SK-N-SH (cell line): Measurements from ENCODE around the gene DAGLA. TPM values are rescaled to one million over a fixed set of nuclear protein-coding genes. Genes with fewer than 3 reads are reported as not detected.

Experiments
- CTCF ChIA-PET: fragments of 300-600, 350-600 bp; formaldehyde crosslinking; extraction: SDS; loops from one replicate; lab custom pipeline; 2021; lab: Yijun Ruan, JAX
- POLR2A ChIA-PET: fragments of 350-600 bp; sonication (Branson Sonifier 250); formaldehyde crosslinking; extraction: SDS; loops from one replicate; lab custom pipeline; 2020; ENCODE audit warnings: antibody characterized with exemption, inconsistent platforms; lab: Yijun Ruan, JAX
- DNase-seq: peaks from one replicate; pipeline ENCODE4 v3.0.0; 2012
- H2AFZ ChIP-seq: fragments of 200-600 bp; sonication (generic); 2 replicates; pipeline ENCODE4 v1.8.1; 2016; ENCODE audit warnings: antibody characterized with exemption, mild to moderate bottlenecking, low read depth
- H3F3A ChIP-seq: fragments of 200-600 bp; sonication (generic); replicated peaks from 2 replicates; pipeline ENCODE3; 2016; ENCODE audit warnings: antibody characterized with exemption, mild to moderate bottlenecking; ENCODE audit not compliant: insufficient read depth
- H3K27ac ChIP-seq, 2 experiments: fragments of 200-500 bp in 1 of 2; fragments of 200-600 bp in 1 of 2; sonication (Bioruptor generic) in 1 of 2; sonication (generic), shearing (Covaris generic) in 1 of 2; 2 replicates each; pipeline versions ENCODE4 v1.5.1 to v1.6.1; 2014 to 2016; ENCODE audit warnings: low read depth in 2 of 2, inconsistent platforms in 1 of 2, low read length in 1 of 2, mild to moderate bottlenecking in 1 of 2, mixed read lengths in 1 of 2
- H3K27me3 ChIP-seq: fragments of 200-600 bp; sonication (generic), shearing (Covaris generic); 2 replicates; pipeline ENCODE4 v1.6.1; 2016; ENCODE audit warnings: mixed run types; ENCODE audit not compliant: insufficient read depth
- H3K36me3 ChIP-seq, 2 experiments: fragments of 200-500 bp in 1 of 2; fragments of 200-600 bp in 1 of 2; sonication (Bioruptor generic) in 1 of 2; sonication (generic) in 1 of 2; replicated peaks in 1 of 2; 2 replicates each; pipeline versions ENCODE3 to v1.5.1; 2014 to 2016; ENCODE audit warnings: low read length in 1 of 2, mild to moderate bottlenecking in 1 of 2; ENCODE audit not compliant: insufficient read depth in 2 of 2, control insufficient read depth in 1 of 2
- H3K4me1 ChIP-seq, 2 experiments: fragments of 200-500 bp in 1 of 2; fragments of 200-600 bp in 1 of 2; sonication (Bioruptor generic) in 1 of 2; sonication (generic), shearing (Covaris generic) in 1 of 2; 2 replicates each; pipeline versions ENCODE4 v1.5.1 to v1.6.1; 2014 to 2016; ENCODE audit warnings: low read depth in 1 of 2, low read length in 1 of 2, mixed run types in 1 of 2; ENCODE audit not compliant: insufficient read depth in 2 of 2, control insufficient read depth in 1 of 2
- H3K4me2 ChIP-seq: fragments of 200-600 bp; sonication (generic), shearing (Covaris generic); 2 replicates; pipeline ENCODE4 v1.6.1; 2017; ENCODE audit warnings: mixed run types
- H3K4me3 ChIP-seq, 2 experiments: fragments of 200-500 bp in 1 of 2; fragments of 200-600 bp in 1 of 2; sonication (Bioruptor generic) in 1 of 2; sonication (generic), shearing (Covaris generic) in 1 of 2; 2 replicates each; pipeline versions ENCODE4 v1.5.1 to v1.8.1; 2014 to 2016; ENCODE audit warnings: low read depth in 2 of 2, inconsistent platforms in 1 of 2, low read length in 1 of 2, mild to moderate bottlenecking in 1 of 2, mixed read lengths in 1 of 2, moderate library complexity in 1 of 2
- H3K79me2 ChIP-seq: fragments of 200-600 bp; sonication (generic); 2 replicates; pipeline ENCODE4 v1.8.1; 2017; ENCODE audit warnings: mild to moderate bottlenecking; ENCODE audit not compliant: insufficient read depth
- H3K9ac ChIP-seq: fragments of 200-600 bp; sonication (generic); 2 replicates; pipeline ENCODE4 v1.6.1; 2017; ENCODE audit warnings: mixed run types
- H3K9me2 ChIP-seq: fragments of 200-600 bp; sonication (generic); 2 replicates; pipeline ENCODE4 v1.6.1; 2017; ENCODE audit warnings: mixed run types
- H3K9me3 ChIP-seq: fragments of 200-600 bp; sonication (generic); 2 replicates; pipeline ENCODE4 v1.6.1; 2017; ENCODE audit warnings: mixed run types, mild to moderate bottlenecking, moderate library complexity
- H4K20me1 ChIP-seq: fragments of 200-600 bp; sonication (generic); 2 replicates; pipeline ENCODE4 v1.6.1; 2017; ENCODE audit warnings: mild to moderate bottlenecking, mixed run types; ENCODE audit not compliant: insufficient read depth
- ELF1 ChIP-seq: IDR thresholded peaks from 2 replicates; pipeline ENCODE4 v1.4.0; 2012
- EP300 ChIP-seq, 2 experiments: IDR thresholded peaks; 2 replicates each; pipeline versions ENCODE4 v1.4.0 to v1.6.1; 2012; ENCODE audit warnings: borderline replicate concordance in 1 of 2, low read depth in 1 of 2, low read length in 1 of 2
- MEF2A ChIP-seq: IDR thresholded peaks from 2 replicates; pipeline ENCODE4 v1.4.0; 2012; ENCODE audit warnings: low read depth, borderline replicate concordance
- RAD21 ChIP-seq: IDR thresholded peaks from 2 replicates; pipeline ENCODE4 v1.6.1; 2012; ENCODE audit warnings: mild to moderate bottlenecking, low read length
- RCOR1 ChIP-seq: fragments of 150-350 bp; IDR thresholded peaks from 2 replicates; pipeline ENCODE4 v1.6.1; 2017; ENCODE audit warnings: antibody characterized with exemption, low read length
- TAF1 ChIP-seq: IDR thresholded peaks from 2 replicates; pipeline ENCODE4 v1.6.1; 2012; ENCODE audit warnings: low read depth, mild to moderate bottlenecking, low read length, moderate library complexity, borderline replicate concordance
- TCF12 ChIP-seq: IDR thresholded peaks from 2 replicates; pipeline ENCODE4 v1.4.0; 2012
- WGBS: methylation state at CpG from one replicate; pipeline ENCODE4 v1.1.6; 2017; ENCODE audit warnings: low lambda C conversion rate; 5-methylcytosine and 5-hydroxymethylcytosine counted together
- polyA plus RNA-seq, 3 experiments: library from polyadenylated mRNA; depleted of rRNA; stranded (reverse); fragments of >200 nt; gene quantifications; 2 replicates each; pipeline ENCODE4 v1.2.3, GENCODE V29; 2012
- TF ChIP-seq, protein P1 (sequence below): fragments of 150-350 bp; IDR thresholded peaks from 2 replicates; pipeline ENCODE4 v1.6.1; 2016; ENCODE audit warnings: mild to moderate bottlenecking, low read depth, low read length
- TF ChIP-seq, protein P2 (sequence below): IDR thresholded peaks from 2 replicates; pipeline ENCODE4 v1.4.0; 2012; ENCODE audit warnings: low read depth, borderline replicate concordance
- TF ChIP-seq, protein P3 (sequence below): IDR thresholded peaks from 2 replicates; pipeline ENCODE4 v1.6.1; 2012; ENCODE audit warnings: mild to moderate bottlenecking, low read depth, low read length, moderate library complexity
- TF ChIP-seq, protein P4 (sequence below): IDR thresholded peaks from 2 replicates; pipeline ENCODE4 v1.4.0; 2012; ENCODE audit warnings: low read depth
- TF ChIP-seq, protein P5 (sequence below): IDR thresholded peaks from 2 replicates; pipeline ENCODE4 v1.4.0; 2012; ENCODE audit warnings: low read depth, borderline replicate concordance

Gene DAGLA
- polyA plus RNA-seq, 1 of the 3 experiments (the other 2 are of a cell fraction): 3.3 TPM

DNA sequence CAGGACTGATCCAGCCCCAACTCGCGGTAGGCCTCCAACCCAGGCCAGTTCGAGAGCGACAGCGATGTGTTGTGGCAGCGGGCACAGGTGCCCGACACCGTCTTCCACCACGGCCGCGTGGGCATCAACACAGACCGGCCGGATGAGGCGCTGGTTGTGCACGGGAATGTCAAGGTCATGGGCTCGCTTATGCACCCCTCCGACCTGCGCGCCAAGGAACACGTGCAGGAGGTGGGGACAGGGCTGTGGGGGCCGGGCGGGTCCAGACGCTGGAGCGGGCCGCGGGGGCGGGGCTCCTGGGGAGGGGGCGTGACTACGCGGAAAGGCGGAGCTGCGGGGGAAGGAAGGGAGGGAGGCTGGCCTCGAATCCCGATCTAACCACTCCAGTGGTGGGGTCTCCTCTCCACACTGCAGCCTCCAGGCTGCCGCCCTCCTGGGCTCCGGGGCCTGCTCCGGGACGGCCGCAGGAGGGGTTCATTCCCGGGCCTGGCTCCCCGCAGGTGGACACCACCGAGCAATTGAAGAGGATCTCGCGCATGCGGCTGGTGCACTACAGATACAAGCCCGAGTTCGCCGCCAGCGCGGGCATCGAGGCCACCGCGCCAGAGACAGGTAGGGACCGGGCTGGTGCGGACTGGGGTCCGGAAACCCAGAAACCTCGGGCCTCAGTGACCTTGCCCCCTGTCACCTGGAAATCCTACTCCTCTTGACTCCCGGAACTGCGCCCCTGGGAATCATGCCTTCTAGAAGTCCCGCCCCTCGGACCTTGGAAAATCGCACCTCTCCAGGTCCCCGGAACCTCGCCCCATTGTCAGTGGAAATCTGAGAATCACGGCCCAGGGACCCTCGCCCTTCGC, 97.3 kb downstream of the DAGLA start:
- H4K20me1 ChIP-seq: no peaks in the 10 kb centered on the region
- H3K9me3 ChIP-seq: no peaks in the 10 kb centered on the region
- WGBS: 97% methylated on average over 48 of the region's 67 CpGs
- no peak overlapping the region for H2AFZ ChIP-seq
- H3K36me3 ChIP-seq: no peaks in the 10 kb centered on the region
- no peaks in the 10 kb centered on the region for H3F3A ChIP-seq
- H3K79me2 ChIP-seq: no peaks in the 10 kb centered on the region
- CTCF ChIA-PET: interaction anchor here (0.6 to 3.7 kb wide), 9 partner anchors 10 to 305 kb away, joined by 3 to 35 read pairs (median 5); no protein-coding TSS in a partner anchor
- POLR2A ChIA-PET: no interaction called here
- no peak overlapping the region for H3K27ac ChIP-seq
- H3K4me2 ChIP-seq: no peak overlapping the region
- H3K27me3 ChIP-seq: no peaks in the 10 kb centered on the region
- H3K4me3 ChIP-seq: no peak overlapping the region
- TF ChIP-seq RCOR1 (no peak), EP300 (IDR thresholded peaks at IDR 0.05; ENCODE audit: borderline replicate concordance in 1 of 2, low read depth in 1 of 2, low read length in 1 of 2) (no peak), TCF12 (no peak), ELF1 (no peak), RAD21 (no peak), MEF2A (no peak), TAF1 (no peak)
- TF ChIP-seq, protein P1, sequence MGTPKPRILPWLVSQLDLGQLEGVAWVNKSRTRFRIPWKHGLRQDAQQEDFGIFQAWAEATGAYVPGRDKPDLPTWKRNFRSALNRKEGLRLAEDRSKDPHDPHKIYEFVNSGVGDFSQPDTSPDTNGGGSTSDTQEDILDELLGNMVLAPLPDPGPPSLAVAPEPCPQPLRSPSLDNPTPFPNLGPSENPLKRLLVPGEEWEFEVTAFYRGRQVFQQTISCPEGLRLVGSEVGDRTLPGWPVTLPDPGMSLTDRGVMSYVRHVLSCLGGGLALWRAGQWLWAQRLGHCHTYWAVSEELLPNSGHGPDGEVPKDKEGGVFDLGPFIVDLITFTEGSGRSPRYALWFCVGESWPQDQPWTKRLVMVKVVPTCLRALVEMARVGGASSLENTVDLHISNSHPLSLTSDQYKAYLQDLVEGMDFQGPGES: no peak
- TF ChIP-seq, protein P2, sequence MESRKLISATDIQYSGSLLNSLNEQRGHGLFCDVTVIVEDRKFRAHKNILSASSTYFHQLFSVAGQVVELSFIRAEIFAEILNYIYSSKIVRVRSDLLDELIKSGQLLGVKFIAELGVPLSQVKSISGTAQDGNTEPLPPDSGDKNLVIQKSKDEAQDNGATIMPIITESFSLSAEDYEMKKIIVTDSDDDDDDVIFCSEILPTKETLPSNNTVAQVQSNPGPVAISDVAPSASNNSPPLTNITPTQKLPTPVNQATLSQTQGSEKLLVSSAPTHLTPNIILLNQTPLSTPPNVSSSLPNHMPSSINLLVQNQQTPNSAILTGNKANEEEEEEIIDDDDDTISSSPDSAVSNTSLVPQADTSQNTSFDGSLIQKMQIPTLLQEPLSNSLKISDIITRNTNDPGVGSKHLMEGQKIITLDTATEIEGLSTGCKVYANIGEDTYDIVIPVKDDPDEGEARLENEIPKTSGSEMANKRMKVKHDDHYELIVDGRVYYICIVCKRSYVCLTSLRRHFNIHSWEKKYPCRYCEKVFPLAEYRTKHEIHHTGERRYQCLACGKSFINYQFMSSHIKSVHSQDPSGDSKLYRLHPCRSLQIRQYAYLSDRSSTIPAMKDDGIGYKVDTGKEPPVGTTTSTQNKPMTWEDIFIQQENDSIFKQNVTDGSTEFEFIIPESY: no peak
- TF ChIP-seq, protein P3, sequence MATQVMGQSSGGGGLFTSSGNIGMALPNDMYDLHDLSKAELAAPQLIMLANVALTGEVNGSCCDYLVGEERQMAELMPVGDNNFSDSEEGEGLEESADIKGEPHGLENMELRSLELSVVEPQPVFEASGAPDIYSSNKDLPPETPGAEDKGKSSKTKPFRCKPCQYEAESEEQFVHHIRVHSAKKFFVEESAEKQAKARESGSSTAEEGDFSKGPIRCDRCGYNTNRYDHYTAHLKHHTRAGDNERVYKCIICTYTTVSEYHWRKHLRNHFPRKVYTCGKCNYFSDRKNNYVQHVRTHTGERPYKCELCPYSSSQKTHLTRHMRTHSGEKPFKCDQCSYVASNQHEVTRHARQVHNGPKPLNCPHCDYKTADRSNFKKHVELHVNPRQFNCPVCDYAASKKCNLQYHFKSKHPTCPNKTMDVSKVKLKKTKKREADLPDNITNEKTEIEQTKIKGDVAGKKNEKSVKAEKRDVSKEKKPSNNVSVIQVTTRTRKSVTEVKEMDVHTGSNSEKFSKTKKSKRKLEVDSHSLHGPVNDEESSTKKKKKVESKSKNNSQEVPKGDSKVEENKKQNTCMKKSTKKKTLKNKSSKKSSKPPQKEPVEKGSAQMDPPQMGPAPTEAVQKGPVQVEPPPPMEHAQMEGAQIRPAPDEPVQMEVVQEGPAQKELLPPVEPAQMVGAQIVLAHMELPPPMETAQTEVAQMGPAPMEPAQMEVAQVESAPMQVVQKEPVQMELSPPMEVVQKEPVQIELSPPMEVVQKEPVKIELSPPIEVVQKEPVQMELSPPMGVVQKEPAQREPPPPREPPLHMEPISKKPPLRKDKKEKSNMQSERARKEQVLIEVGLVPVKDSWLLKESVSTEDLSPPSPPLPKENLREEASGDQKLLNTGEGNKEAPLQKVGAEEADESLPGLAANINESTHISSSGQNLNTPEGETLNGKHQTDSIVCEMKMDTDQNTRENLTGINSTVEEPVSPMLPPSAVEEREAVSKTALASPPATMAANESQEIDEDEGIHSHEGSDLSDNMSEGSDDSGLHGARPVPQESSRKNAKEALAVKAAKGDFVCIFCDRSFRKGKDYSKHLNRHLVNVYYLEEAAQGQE: no peak
- TF ChIP-seq, protein P4, sequence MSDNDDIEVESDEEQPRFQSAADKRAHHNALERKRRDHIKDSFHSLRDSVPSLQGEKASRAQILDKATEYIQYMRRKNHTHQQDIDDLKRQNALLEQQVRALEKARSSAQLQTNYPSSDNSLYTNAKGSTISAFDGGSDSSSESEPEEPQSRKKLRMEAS: no peak
- TF ChIP-seq, protein P5, sequence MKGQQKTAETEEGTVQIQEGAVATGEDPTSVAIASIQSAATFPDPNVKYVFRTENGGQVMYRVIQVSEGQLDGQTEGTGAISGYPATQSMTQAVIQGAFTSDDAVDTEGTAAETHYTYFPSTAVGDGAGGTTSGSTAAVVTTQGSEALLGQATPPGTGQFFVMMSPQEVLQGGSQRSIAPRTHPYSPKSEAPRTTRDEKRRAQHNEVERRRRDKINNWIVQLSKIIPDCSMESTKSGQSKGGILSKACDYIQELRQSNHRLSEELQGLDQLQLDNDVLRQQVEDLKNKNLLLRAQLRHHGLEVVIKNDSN: no peak
- peaks cover 0 to 34% of the 10 kb centered on the region in 2 experiments; a peak in 1 of 4 replicates for H3K4me1 ChIP-seq
- peak; percentile 60 for DNase-seq
- no peak overlapping the region for H3K9ac ChIP-seq
- H3K9me2 ChIP-seq: no peaks in the 10 kb centered on the region
